Natural killer cell (primary cell): ENCODE measurements around the gene PSMD4. TPM values are rescaled to one million over a fixed set of nuclear protein-coding genes. Genes with fewer than 3 reads are reported as not detected.

Experiments
- ATAC-seq, 3 donors: fragments of 150-1000 bp in 2 of 3; fragments of 200-7000 bp in 1 of 3; cut with Tn5 transposase; 1 replicate in 1 of 3; 2 replicates in 2 of 3; pipeline ENCODE4 v1.10.0; 2021; ENCODE audit warnings: mild to moderate bottlenecking in 2 of 3, moderate library complexity in 2 of 3
- DNase-seq, 2 donors: peaks; one replicate each; pipeline versions ENCODE4 v3.0.0 to v3.0.0-alpha.2; 2013 to 2021; ENCODE audit warnings: mixed read lengths in 1 of 2
- H3K27ac ChIP-seq: one replicate; pipeline ENCODE4 v1.5.1; 2013; ENCODE audit warnings: mild to moderate bottlenecking, low read length
- H3K27me3 ChIP-seq: one replicate; pipeline ENCODE4 v1.6.1; 2013; ENCODE audit warnings: low read length; ENCODE audit not compliant: control insufficient read depth, insufficient read depth
- H3K36me3 ChIP-seq: one replicate; pipeline ENCODE4 v1.6.1; 2013; ENCODE audit warnings: low read length; ENCODE audit not compliant: control insufficient read depth, insufficient read depth
- H3K4me1 ChIP-seq: one replicate; pipeline ENCODE4 v1.6.1; 2013; ENCODE audit warnings: low read length; ENCODE audit not compliant: control insufficient read depth, insufficient read depth
- H3K4me3 ChIP-seq: one replicate; pipeline ENCODE4 v1.5.1; 2013; ENCODE audit warnings: low read length
- H3K9me3 ChIP-seq: one replicate; pipeline ENCODE4 v1.6.1; 2013; ENCODE audit warnings: low read length; ENCODE audit not compliant: control insufficient read depth, insufficient read depth
- H3K27ac Mint-ChIP-seq, 2 donors: one replicate each; pipeline ENCODE4 v1.8.0; 2022; ENCODE audit warnings: mild to moderate bottlenecking in 2 of 2, mixed read lengths in 2 of 2, moderate library complexity in 1 of 2
- H3K27me3 Mint-ChIP-seq, 2 donors: one replicate each; pipeline ENCODE4 v1.8.0; 2022; ENCODE audit warnings: low read depth in 2 of 2, mixed read lengths in 2 of 2
- H3K36me3 Mint-ChIP-seq: one replicate; pipeline ENCODE4 v1.8.0; 2022; ENCODE audit warnings: mixed read lengths
- H3K4me1 Mint-ChIP-seq, 2 donors: one replicate each; pipeline ENCODE4 v1.8.0; 2022; ENCODE audit warnings: mixed read lengths in 2 of 2
- H3K4me3 Mint-ChIP-seq: one replicate; pipeline ENCODE4 v1.8.0; 2022; ENCODE audit warnings: mild to moderate bottlenecking, moderate library complexity, mixed read lengths
- H3K9me3 Mint-ChIP-seq, 2 donors: one replicate each; pipeline ENCODE4 v1.8.0; 2022; ENCODE audit warnings: mixed read lengths in 2 of 2
- WGBS: methylation state at CpG from one replicate; pipeline ENCODE4 v1.1.7; 2013; ENCODE audit warnings: missing lambda C conversion rate; ENCODE audit not compliant: insufficient coverage; 5-methylcytosine and 5-hydroxymethylcytosine counted together
- intact Hi-C: fragments of 100-400 bp; cut with micrococcal nuclease; formaldehyde crosslinking; loops from one replicate; pipeline ENCODE4 v1.14.2; 2022
- total RNA-seq, 4 donors: library from RNA; stranded (reverse); fragments of 120-200 nt in 1 of 4; gene quantifications; one replicate each; pipeline versions ENCODE4 v1.2.3 to v1.2.4, GENCODE V29; 2013 to 2022
- TF ChIP-seq, protein P1 (sequence below): fragments of 200-600 bp; IDR thresholded peaks from one replicate; pipeline ENCODE4 v1.8.0; 2022; ENCODE audit warnings: antibody characterized with exemption

The PSMD4 gene
- total RNA-seq, 3 donors from 2014 or later (not counting 1 experiment from before 2014, with no cell fraction given): 94.2 to 101 (median 99.3) TPM

- Histone ChIP-seq H3K27me3 (no peaks in the 10 kb centered on the region), H3K27ac (peak overlapping the region; percentile 77), H3K36me3 (peaks cover 80% of the 10 kb centered on the region), H3K4me1 (peaks cover 60% of the 10 kb centered on the region), H3K4me3 (no peak overlapping the region), H3K9me3 (no peaks in the 10 kb centered on the region)
- H3K27me3 Mint-ChIP-seq: no peaks in the 10 kb centered on the region
- H3K36me3 Mint-ChIP-seq: no peaks in the 10 kb centered on the region
- peak overlapping the region; percentile 91 to 96 for H3K27ac Mint-ChIP-seq
- H3K9me3 Mint-ChIP-seq: no peaks in the 10 kb centered on the region
- H3K4me3 Mint-ChIP-seq: peak overlapping the region; percentile 59
- ATAC-seq (peak; percentile 72 to 82 (median 82)), DNase-seq (peak in 1 of 2 donors; percentile 63)
- 69% methylated on average over 11 of the region's 13 CpGs for WGBS
- TF ChIP-seq, protein P1, sequence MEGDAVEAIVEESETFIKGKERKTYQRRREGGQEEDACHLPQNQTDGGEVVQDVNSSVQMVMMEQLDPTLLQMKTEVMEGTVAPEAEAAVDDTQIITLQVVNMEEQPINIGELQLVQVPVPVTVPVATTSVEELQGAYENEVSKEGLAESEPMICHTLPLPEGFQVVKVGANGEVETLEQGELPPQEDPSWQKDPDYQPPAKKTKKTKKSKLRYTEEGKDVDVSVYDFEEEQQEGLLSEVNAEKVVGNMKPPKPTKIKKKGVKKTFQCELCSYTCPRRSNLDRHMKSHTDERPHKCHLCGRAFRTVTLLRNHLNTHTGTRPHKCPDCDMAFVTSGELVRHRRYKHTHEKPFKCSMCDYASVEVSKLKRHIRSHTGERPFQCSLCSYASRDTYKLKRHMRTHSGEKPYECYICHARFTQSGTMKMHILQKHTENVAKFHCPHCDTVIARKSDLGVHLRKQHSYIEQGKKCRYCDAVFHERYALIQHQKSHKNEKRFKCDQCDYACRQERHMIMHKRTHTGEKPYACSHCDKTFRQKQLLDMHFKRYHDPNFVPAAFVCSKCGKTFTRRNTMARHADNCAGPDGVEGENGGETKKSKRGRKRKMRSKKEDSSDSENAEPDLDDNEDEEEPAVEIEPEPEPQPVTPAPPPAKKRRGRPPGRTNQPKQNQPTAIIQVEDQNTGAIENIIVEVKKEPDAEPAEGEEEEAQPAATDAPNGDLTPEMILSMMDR: no peak
- H3K4me1 Mint-ChIP-seq: peaks cover 36 to 57% of the 10 kb centered on the region in 2 donors
- intact Hi-C loops: no loop called here
Measured at GRCh38 chr1:151292207-151293030, 37.9 kb downstream of the PSMD4 start.

GRCh38 chr1:151293093-151293492, 38.6 kb downstream of the PSMD4 start:
- Mint-ChIP-seq H3K36me3 (no peaks in the 10 kb centered on the region), H3K4me1 (peaks cover 36 to 57% of the 10 kb centered on the region in 2 donors), H3K27me3 (no peaks in the 10 kb centered on the region), H3K9me3 (no peaks in the 10 kb centered on the region), H3K4me3 (peak overlapping the region; percentile 59), H3K27ac (peak overlapping the region; percentile 91 to 96)
- peak in 2 of 3 donors; percentile 1 to 5 for ATAC-seq
- intact Hi-C loops: no loop called here
- peak overlapping the region; percentile 77 for H3K27ac ChIP-seq
- peaks cover 80% of the 10 kb centered on the region for H3K36me3 ChIP-seq
- WGBS: 86% methylated on average over 4 of the region's 6 CpGs
- peaks cover 53% of the 10 kb centered on the region for H3K4me1 ChIP-seq
- H3K27me3 ChIP-seq: no peaks in the 10 kb centered on the region
- DNase-seq: no peak
- H3K9me3 ChIP-seq: no peaks in the 10 kb centered on the region
- TF ChIP-seq, protein P1: no peak
- H3K4me3 ChIP-seq: no peak overlapping the region

DNA sequence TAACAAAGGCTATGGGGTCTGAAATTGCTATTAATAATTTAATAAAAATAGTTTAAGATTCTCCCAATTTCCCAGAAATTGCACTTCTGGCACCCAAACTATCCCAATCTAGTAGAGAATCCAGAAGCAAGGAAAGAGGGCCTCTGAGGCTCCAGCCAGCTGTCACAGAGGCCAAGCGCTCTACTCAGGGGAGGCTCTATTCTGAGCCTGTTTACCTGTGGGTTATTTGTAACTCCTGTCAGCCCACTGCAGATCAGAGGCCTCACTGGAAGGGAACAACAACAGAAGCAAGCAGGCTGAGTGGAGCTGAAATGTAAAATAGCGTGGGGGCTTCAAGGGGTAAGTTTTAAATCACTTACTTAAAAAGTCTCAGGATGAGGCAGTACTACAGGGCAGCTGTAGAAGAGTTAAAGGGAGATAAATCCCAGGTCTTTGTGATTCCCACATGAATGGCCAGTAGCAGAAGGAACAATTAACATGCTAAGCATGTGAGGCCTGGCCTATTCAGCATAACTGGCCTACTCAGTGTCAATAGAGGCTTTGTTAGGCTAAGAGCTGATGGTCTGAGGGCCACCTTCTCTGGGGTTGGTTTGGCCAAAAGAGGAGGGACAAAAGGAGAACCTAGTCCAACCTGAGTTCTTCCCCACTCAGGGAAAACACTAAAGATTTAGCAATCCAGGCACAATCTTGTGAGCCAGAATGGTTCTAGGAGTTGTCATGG, 40.4 kb downstream of the PSMD4 start:
- 100% methylated on average over 2 of the region's 2 CpGs for WGBS
- Mint-ChIP-seq H3K27me3 (no peaks in the 10 kb centered on the region), H3K9me3 (no peaks in the 10 kb centered on the region), H3K36me3 (peaks cover 12% of the 10 kb centered on the region), H3K4me3 (no peak overlapping the region), H3K4me1 (peaks cover 22 to 39% of the 10 kb centered on the region in 2 donors), H3K27ac (peak overlapping the region; percentile 91 to 96)
- intact Hi-C loops: no loop called here
- H3K27me3 ChIP-seq: no peaks in the 10 kb centered on the region
- no peak overlapping the region for H3K4me3 ChIP-seq
- peaks cover 35% of the 10 kb centered on the region for H3K4me1 ChIP-seq
- no peak overlapping the region for H3K27ac ChIP-seq
- no peaks in the 10 kb centered on the region for H3K9me3 ChIP-seq
- H3K36me3 ChIP-seq: peaks cover 79% of the 10 kb centered on the region
- TF ChIP-seq, protein P1: no peak
- DNase-seq (no peak), ATAC-seq (no peak)
